Stimulated activated naive CD8-positive, alpha-beta T cell treated with anti-CD3 and anti-CD28 coated beads, Interleukin-15, Interleukin-2, amounts not matched to agents 100 U/mL and 50 U/mL, for 24 hours (primary cell): ENCODE measurements around the gene SRP68.
A peak's percentile ranks its signal among the peaks of the same experiment; 100 is the strongest.

Experiments
- ATAC-seq: fragments of 150-1000 bp; cut with Tn5 transposase; one replicate; pipeline ENCODE4 v1.10.0; 2021
- DNase-seq: peaks from one replicate; pipeline ENCODE4 v3.0.0; 2021

The SRP68 gene

GRCh38 chr17:75996665-75997590 is 75.4 kb downstream of the SRP68 start:
- DNase-seq = peak; percentile 52

GRCh38 chr17:75995385-75995925 is 76.9 kb downstream of the SRP68 start:
- ATAC-seq (no peak), DNase-seq (no peak)

More at GRCh38 chr17:75996665-75997590, 75.4 kb downstream of the SRP68 start:
- ATAC-seq = peak; percentile 49

GRCh38 chr17:75994802-75995370 is 77.4 kb downstream of the SRP68 start:
- DNase-seq (no peak), ATAC-seq (no peak)

GRCh38 chr17:75991396-75991795 is 80.9 kb downstream of the SRP68 start:
- DNase-seq = no peak

More at GRCh38 chr17:75991396-75991795, 80.9 kb downstream of the SRP68 start:
- no peak for ATAC-seq
